Nephron progenitor cell (in vitro differentiated cells): Measurements from ENCODE around the gene TOP3B.
"Not testable (repeated sequence)": the region's sequence is repeated elsewhere in the genome, so short reads cannot be mapped to it uniquely, and the experiment has no call there.

Source experiments
- DNase-seq: peaks from one replicate; pipeline ENCODE4 v3.0.0; 2021
- H3K27ac Mint-ChIP-seq: 2 replicates; pipeline ENCODE4 v1.8.0; 2021; ENCODE audit warnings: mild to moderate bottlenecking, moderate library complexity, mixed read lengths
- H3K27me3 Mint-ChIP-seq: 2 replicates; pipeline ENCODE4 v1.8.0; 2021; ENCODE audit warnings: mild to moderate bottlenecking, low read depth, mixed read lengths; ENCODE audit not compliant: poor library complexity
- H3K36me3 Mint-ChIP-seq: 2 replicates; pipeline ENCODE4 v1.8.0; 2021; ENCODE audit warnings: low read depth, mixed read lengths
- H3K4me1 Mint-ChIP-seq: 2 replicates; pipeline ENCODE4 v1.8.0; 2021; ENCODE audit warnings: mixed read lengths
- H3K4me3 Mint-ChIP-seq: 2 replicates; pipeline ENCODE4 v1.8.0; 2021; ENCODE audit warnings: mild to moderate bottlenecking, moderate library complexity, mixed read lengths
- H3K9me3 Mint-ChIP-seq: 2 replicates; pipeline ENCODE4 v1.8.0; 2021; ENCODE audit warnings: mild to moderate bottlenecking, moderate library complexity, mixed read lengths
- TF ChIP-seq, protein P1 (sequence below): fragments of 200-600 bp; sonication (generic); IDR thresholded peaks from 2 replicates; pipeline ENCODE4 v1.5.0; 2021; ENCODE audit warnings: antibody characterized with exemption

Gene TOP3B

DNA sequence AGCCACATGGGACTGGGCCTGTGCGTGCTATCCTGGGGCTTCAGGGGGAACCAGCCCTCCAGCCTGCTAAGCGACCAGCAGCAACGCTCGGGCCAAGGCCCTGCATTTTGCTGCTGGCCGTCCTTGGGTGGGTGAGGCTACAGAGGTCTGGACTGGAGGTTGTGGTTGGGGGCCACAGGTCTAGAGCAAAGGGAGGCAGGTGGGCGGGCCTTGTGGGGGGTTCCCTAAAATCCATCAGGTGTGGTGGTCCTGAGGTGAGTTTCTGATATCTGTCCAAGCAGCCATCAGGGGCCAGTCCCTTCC lies 64.7 kb downstream of the TOP3B start:
- no peaks in the 10 kb centered on the region for H3K36me3 Mint-ChIP-seq
- no peak for DNase-seq
- no peak overlapping the region for H3K27ac Mint-ChIP-seq
- H3K4me3 Mint-ChIP-seq, result no peak overlapping the region
- H3K27me3 Mint-ChIP-seq, result no peaks in the 10 kb centered on the region
- TF ChIP-seq, protein P1, sequence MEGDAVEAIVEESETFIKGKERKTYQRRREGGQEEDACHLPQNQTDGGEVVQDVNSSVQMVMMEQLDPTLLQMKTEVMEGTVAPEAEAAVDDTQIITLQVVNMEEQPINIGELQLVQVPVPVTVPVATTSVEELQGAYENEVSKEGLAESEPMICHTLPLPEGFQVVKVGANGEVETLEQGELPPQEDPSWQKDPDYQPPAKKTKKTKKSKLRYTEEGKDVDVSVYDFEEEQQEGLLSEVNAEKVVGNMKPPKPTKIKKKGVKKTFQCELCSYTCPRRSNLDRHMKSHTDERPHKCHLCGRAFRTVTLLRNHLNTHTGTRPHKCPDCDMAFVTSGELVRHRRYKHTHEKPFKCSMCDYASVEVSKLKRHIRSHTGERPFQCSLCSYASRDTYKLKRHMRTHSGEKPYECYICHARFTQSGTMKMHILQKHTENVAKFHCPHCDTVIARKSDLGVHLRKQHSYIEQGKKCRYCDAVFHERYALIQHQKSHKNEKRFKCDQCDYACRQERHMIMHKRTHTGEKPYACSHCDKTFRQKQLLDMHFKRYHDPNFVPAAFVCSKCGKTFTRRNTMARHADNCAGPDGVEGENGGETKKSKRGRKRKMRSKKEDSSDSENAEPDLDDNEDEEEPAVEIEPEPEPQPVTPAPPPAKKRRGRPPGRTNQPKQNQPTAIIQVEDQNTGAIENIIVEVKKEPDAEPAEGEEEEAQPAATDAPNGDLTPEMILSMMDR, result no peak
- peaks cover 31% of the 10 kb centered on the region for H3K4me1 Mint-ChIP-seq
- no peaks in the 10 kb centered on the region for H3K9me3 Mint-ChIP-seq

DNA sequence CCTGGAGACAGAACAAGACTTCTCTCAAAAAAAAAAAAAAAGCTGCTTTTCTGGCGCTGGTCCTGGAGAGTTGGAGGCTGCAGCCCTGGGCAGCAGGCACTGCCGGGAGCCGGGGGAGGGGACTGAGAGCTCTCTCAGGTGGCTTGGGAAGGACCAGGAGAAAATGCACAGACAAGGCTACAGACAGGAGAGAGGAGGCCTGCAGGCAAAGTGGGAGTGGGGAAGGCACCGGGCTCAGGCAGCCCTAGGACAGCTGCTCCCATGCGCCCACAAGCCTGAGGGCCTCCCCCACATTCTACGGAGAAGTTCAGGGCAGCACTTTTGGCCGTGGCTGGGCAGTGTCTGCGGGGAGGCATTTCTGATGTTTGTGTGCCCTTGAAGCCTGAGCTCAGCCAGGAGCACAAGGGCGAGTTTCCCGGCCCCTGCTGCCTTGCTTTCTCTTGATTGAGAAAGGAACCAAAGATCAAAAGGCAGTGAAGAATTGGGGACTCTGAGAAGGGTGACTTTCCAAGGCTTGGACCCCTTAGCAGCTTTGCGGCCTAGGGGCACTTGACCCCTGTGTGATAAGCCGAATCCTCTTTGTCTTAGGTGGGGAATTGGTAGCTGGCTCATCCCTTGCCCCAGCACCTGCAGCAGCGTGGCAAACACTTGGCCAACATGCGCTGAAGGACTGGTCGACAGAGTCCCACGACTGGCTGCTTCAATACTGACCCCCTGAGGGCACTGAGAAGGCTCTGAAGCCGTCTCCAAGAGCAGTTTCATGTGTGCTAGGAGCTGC lies 65.2 kb downstream of the TOP3B start:
- Mint-ChIP-seq H3K4me1 (peaks cover 31% of the 10 kb centered on the region), H3K9me3 (no peaks in the 10 kb centered on the region), H3K27ac (peak overlapping the region; percentile 45), H3K36me3 (no peaks in the 10 kb centered on the region), H3K4me3 (no peak overlapping the region), H3K27me3 (no peaks in the 10 kb centered on the region)
- DNase-seq, result peak; percentile 40
- TF ChIP-seq, protein P1, result no peak

DNA sequence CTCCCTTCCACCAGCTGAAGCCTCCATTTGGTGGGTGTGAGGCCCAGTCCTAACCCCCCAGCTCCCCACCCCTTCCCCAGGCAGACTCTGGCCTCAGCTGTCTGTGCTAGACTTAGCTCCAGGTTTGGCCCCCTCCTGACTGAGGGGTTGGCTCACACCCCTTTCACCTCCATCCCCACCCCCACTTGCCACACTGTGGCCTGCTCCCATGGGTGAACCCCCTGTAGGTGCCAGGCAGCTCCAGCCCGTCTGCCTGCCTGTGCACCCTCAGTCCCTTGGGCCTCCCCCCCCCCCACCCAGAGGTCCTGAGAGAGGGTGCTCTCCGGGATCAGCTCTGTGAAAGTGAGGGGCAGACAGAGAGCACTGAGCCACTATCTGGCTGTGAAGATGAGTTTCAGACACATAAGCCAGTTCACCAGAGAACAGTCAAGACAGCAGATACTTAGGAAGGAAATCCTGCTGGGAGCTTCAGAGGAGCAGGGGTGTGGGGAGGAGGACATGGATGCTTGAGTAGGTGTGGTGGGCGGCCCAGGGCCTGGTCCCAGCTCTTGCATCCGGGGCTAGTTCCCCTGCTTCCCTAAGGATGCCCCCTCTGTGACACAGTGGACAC lies 66.2 kb downstream of the TOP3B start:
- TF ChIP-seq, protein P1, result no peak
- H3K4me3 Mint-ChIP-seq, result no peak overlapping the region
- H3K27ac Mint-ChIP-seq, result peak overlapping the region; percentile 45
- no peaks in the 10 kb centered on the region for H3K9me3 Mint-ChIP-seq
- no peaks in the 10 kb centered on the region for H3K27me3 Mint-ChIP-seq
- no peaks in the 10 kb centered on the region for H3K36me3 Mint-ChIP-seq
- H3K4me1 Mint-ChIP-seq, result peaks cover 24% of the 10 kb centered on the region
- no peak for DNase-seq

DNA sequence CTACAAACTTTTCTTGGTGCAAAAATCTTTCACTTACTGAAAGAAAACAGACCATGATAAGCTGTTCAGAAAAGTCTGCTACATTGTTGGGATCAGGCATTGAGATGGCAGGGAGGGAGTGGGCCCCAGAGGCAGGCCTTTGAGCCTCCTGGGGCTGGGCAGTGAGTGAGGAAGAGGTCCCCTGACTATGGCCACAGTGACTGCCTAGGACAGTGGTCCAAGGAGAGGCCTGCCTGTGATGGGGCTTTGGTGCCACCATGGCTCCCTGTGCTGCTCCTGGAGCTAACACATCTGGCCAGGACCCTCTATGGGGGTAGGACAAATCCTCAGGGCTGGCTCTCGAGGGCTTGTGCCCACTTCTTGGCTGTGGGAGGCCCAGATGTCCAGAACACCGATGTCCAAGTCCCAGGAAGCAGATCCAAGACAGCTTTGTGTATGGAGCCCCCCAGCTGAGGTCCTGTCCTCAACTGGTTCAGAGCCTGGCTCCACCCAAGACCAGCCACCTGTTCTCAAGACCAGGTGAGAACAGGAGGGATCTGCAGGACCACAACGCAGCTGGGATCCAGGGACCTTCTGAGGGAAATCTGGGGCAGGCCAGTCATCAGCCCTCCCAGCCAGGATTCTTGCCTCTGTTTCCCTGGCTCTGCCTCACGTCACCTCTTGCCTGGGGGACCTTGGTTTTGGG lies 66.8 kb downstream of the TOP3B start:
- TF ChIP-seq, protein P1, result no peak
- Mint-ChIP-seq H3K9me3 (no peaks in the 10 kb centered on the region), H3K4me1 (peaks cover 21% of the 10 kb centered on the region), H3K27ac (no peak overlapping the region), H3K27me3 (no peaks in the 10 kb centered on the region), H3K4me3 (no peak overlapping the region), H3K36me3 (no peaks in the 10 kb centered on the region)
- no peak for DNase-seq

DNA sequence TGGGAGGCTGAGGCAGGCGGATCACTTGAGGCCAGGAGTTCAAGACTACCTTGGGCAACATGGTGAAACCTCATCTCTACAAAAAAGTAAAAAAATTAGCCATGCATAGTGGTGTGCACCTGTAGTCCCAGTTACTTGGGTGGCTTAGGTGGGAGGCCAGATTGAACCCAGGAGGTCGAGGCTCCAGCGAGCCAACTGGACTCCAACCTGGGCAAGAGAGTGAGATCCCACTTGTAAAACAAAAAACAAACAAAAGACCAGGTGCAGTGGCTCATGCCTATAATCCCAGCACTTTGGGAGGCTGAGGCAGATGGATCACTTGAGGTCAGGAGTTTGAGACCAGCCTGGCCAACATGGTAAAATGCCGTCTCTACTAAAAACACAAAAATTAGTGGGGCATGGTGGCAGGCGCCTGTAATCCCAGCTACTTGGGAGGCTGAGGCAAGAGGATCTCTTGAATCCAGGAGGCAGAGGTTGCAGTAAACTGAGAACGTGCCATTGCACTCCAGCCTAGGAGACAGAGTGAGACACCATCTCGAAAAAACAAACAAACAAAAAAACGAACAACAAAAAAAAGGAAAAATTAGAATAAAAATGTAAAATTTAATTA lies 68.4 kb downstream of the TOP3B start:
- not testable (repeated sequence) for H3K4me3 Mint-ChIP-seq, H3K27ac Mint-ChIP-seq, H3K27me3 Mint-ChIP-seq, H3K9me3 Mint-ChIP-seq, H3K36me3 Mint-ChIP-seq, DNase-seq
- H3K4me1 Mint-ChIP-seq, result peaks cover 21% of the 10 kb centered on the region

DNA sequence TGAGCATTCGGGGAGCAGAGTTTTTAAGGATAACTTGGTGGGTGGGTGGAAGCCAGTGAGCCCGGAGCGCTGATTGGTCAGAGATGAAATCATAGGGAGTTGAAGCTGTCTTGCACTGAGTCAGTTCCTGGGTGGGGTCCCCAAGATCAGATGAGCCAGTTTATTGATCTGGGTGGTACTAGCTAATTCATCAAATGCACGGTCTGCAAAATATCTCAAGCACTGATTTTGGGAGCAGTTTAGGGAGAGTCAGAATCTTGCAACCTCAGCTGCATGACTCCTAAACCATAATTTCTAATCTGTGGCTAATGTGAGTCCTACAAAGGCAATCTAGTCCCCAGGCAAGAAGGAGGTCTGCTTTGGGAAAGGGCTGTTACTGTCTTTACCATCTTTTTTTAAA lies 72.2 kb downstream of the TOP3B start:
- not testable (repeated sequence) for H3K4me1 Mint-ChIP-seq, H3K4me3 Mint-ChIP-seq, H3K9me3 Mint-ChIP-seq

More for the DNA sequence above, 72.2 kb downstream of the TOP3B start:
- not testable (repeated sequence) for H3K36me3 Mint-ChIP-seq, H3K27me3 Mint-ChIP-seq, H3K27ac Mint-ChIP-seq, DNase-seq
